HepG2 (cell line): ENCODE data around the gene CFAP90. TPM values are rescaled to one million over a fixed set of nuclear protein-coding genes. Genes with fewer than 3 reads are reported as not detected.

Experiments
- BORCS8-MEF2B ChIP-seq: sonication (generic); formaldehyde crosslinking; IDR thresholded peaks from 2 replicates; pipeline ENCODE4 v1.8.0; 2022; ENCODE audit warnings: mild to moderate bottlenecking, missing genetic modification reagents
- DNMT3B ChIP-seq: conservative IDR thresholded peaks from 2 replicates; pipeline ENCODE4 v1.6.1; 2016; ENCODE audit warnings: missing biosample characterization, control low read depth
- HMGXB3 ChIP-seq: sonication (generic); formaldehyde crosslinking; IDR thresholded peaks from 2 replicates; pipeline ENCODE4 v1.4.0; 2020; ENCODE audit warnings: missing genetic modification reagents, borderline replicate concordance
- KDM5A ChIP-seq: fragments of 200-600 bp; sonication (generic); IDR thresholded peaks from 2 replicates; pipeline ENCODE4 v1.7.0; 2018; ENCODE audit warnings: antibody characterized with exemption, mild to moderate bottlenecking, low read length, borderline replicate concordance
- KDM6A ChIP-seq: IDR thresholded peaks from 2 replicates; pipeline ENCODE4 v1.6.1; 2016; ENCODE audit warnings: low read depth
- MYPOP ChIP-seq: sonication (generic); formaldehyde crosslinking; IDR thresholded peaks from 2 replicates; pipeline ENCODE4 v1.8.1; 2023; ENCODE audit warnings: mild to moderate bottlenecking, moderate library complexity, missing genetic modification reagents
- SPEN ChIP-seq: sonication (generic); formaldehyde crosslinking; IDR thresholded peaks from 2 replicates; pipeline ENCODE4 v1.5.1; 2020; ENCODE audit warnings: low read depth, mild to moderate bottlenecking, missing genetic modification reagents
- TFE3 ChIP-seq: IDR thresholded peaks from 2 replicates; pipeline ENCODE4 v1.6.1; 2016
- ZFYVE20 ChIP-seq: sonication (generic); formaldehyde crosslinking; IDR thresholded peaks from 2 replicates; pipeline ENCODE4 v1.8.0; 2023; ENCODE audit warnings: low read depth, mild to moderate bottlenecking, moderate library complexity, missing genetic modification reagents, borderline replicate concordance
- ZNF446 ChIP-seq: sonication (generic); formaldehyde crosslinking; IDR thresholded peaks from 2 replicates; pipeline ENCODE4 v1.5.0; 2020; ENCODE audit warnings: mild to moderate bottlenecking, missing genetic modification reagents
- ZNF670 ChIP-seq: sonication (generic); formaldehyde crosslinking; IDR thresholded peaks from 2 replicates; pipeline ENCODE4 v1.8.0; 2022; ENCODE audit warnings: mild to moderate bottlenecking, missing genetic modification reagents, borderline replicate concordance
- ZNF777 ChIP-seq: sonication (generic); formaldehyde crosslinking; IDR thresholded peaks from 2 replicates; pipeline ENCODE4 v1.4.0; 2020; ENCODE audit warnings: missing genetic modification reagents
- polyA plus RNA-seq, 8 experiments: library from polyadenylated mRNA; depleted of rRNA in 3 of 8; stranded (reverse) in 7 of 8; unstranded in 1 of 8; fragments of >200 nt; fragmentation: Illumina TruSeq in 4 of 8; extraction: Trizol in 4 of 8; gene quantifications; 2 replicates each; pipeline versions ENCODE4 v1.2.1 to v1.2.3, GENCODE V29; 2011 to 2016; ENCODE audit warnings: low read depth in 4 of 8, missing spikeins in 1 of 8, mixed read lengths in 1 of 8; ENCODE audit not compliant: insufficient read depth in 1 of 8
- total RNA-seq, 5 experiments: library from RNA; depleted of rRNA; stranded (reverse); fragments of >200 nt; fragmentation: Illumina TruSeq; extraction: Trizol; gene quantifications; 2 replicates each; pipeline ENCODE4 v1.2.3, GENCODE V29; 2016; ENCODE audit warnings: low read depth in 1 of 5
- TF ChIP-seq, protein P1 (sequence below): sonication (generic); formaldehyde crosslinking; IDR thresholded peaks from 2 replicates; pipeline ENCODE4 v1.4.0; 2020; ENCODE audit warnings: missing genetic modification reagents, borderline replicate concordance
- TF ChIP-seq, protein P2 (sequence below): sonication (generic); formaldehyde crosslinking; IDR thresholded peaks from 2 replicates; pipeline ENCODE4 v1.5.0; 2020; ENCODE audit warnings: mild to moderate bottlenecking, missing genetic modification reagents, borderline replicate concordance

Gene CFAP90
- total and polyA plus RNA-seq, 2 of the 13 experiments (the other 11 are each of a cell fraction or from before 2014, with no cell fraction given) = 0.11 TPM; not detected in 1

- TF ChIP-seq, protein P1, sequence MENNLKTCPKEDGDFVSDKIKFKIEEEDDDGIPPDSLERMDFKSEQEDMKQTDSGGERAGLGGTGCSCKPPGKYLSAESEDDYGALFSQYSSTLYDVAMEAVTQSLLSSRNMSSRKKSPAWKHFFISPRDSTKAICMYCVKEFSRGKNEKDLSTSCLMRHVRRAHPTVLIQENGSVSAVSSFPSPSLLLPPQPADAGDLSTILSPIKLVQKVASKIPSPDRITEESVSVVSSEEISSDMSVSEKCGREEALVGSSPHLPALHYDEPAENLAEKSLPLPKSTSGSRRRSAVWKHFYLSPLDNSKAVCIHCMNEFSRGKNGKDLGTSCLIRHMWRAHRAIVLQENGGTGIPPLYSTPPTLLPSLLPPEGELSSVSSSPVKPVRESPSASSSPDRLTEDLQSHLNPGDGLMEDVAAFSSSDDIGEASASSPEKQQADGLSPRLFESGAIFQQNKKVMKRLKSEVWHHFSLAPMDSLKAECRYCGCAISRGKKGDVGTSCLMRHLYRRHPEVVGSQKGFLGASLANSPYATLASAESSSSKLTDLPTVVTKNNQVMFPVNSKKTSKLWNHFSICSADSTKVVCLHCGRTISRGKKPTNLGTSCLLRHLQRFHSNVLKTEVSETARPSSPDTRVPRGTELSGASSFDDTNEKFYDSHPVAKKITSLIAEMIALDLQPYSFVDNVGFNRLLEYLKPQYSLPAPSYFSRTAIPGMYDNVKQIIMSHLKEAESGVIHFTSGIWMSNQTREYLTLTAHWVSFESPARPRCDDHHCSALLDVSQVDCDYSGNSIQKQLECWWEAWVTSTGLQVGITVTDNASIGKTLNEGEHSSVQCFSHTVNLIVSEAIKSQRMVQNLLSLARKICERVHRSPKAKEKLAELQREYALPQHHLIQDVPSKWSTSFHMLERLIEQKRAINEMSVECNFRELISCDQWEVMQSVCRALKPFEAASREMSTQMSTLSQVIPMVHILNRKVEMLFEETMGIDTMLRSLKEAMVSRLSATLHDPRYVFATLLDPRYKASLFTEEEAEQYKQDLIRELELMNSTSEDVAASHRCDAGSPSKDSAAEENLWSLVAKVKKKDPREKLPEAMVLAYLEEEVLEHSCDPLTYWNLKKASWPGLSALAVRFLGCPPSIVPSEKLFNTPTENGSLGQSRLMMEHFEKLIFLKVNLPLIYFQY (CRISPR knock-in tag) = no peak
- TF ChIP-seq BORCS8-MEF2B (CRISPR knock-in tag) (no peak; the same call in 1 of the 2 replicates), ZNF670 (CRISPR knock-in tag) (peak; percentile 76; the same call in 1 of the 2 replicates), KDM5A (peak; percentile 57), ZNF777 (CRISPR knock-in tag) (no peak), ZFYVE20 (CRISPR knock-in tag) (0 out of 2 replicates have a peak, but pooled peaks have one; percentile 70), HMGXB3 (CRISPR knock-in tag) (no peak), MYPOP (CRISPR knock-in tag) (peak; percentile 98), TFE3 (no peak), SPEN (peak; percentile 68), DNMT3B (no peak), KDM6A (CRISPR knock-in tag) (no peak), ZNF446 (CRISPR knock-in tag) (no peak)
- TF ChIP-seq, protein P2, sequence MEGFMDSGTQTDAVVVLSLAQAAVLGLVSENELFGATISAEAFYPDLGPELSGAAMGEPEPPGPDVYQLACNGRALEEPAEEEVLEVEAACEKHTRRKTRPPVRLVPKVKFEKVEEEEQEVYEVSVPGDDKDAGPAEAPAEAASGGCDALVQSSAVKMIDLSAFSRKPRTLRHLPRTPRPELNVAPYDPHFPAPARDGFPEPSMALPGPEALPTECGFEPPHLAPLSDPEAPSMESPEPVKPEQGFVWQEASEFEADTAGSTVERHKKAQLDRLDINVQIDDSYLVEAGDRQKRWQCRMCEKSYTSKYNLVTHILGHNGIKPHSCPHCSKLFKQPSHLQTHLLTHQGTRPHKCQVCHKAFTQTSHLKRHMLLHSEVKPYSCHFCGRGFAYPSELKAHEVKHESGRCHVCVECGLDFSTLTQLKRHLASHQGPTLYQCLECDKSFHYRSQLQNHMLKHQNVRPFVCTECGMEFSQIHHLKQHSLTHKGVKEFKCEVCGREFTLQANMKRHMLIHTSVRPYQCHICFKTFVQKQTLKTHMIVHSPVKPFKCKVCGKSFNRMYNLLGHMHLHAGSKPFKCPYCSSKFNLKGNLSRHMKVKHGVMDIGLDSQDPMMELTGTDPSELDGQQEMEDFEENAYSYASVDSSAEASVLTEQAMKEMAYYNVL (CRISPR knock-in tag) = no peak
These were observed 18.0 kb upstream of the CFAP90 start, which contains the start of the genes FASTKD3 and MTRR (continued) for GRCh38 chr5:7868773-7869473.
